ENCODE results near the gene PLXDC2.

The PLXDC2 gene

GRCh38 chr10:20073167-20073566 lies 256.9 kb downstream of the PLXDC2 start:
- H3K27ac ChIP-seq (ENCODE audit: insufficient read depth, low read depth, low read length, poor library complexity, severe bottlenecking): no peak overlapping the region
- no peak overlapping the region for H3K4me3 ChIP-seq (ENCODE audit: insufficient read depth, low read depth, low read length)
- WGBS, 2 experiments: no CpG with 5 or more reads among the region's 2 CpGs
- H3K27me3 ChIP-seq (ENCODE audit: control insufficient read depth, insufficient read depth, low read length, poor library complexity, severe bottlenecking): no peaks in the 10 kb centered on the region
- H3K36me3 ChIP-seq (ENCODE audit: control insufficient read depth, insufficient read depth, low read length): peaks cover 3% of the 10 kb centered on the region
- no peaks in the 10 kb centered on the region for H3K9me3 ChIP-seq (ENCODE audit: control insufficient read depth, low read length)
- H3K4me1 ChIP-seq (ENCODE audit: control insufficient read depth, insufficient read depth, low read length): no peaks in the 10 kb centered on the region

DNA sequence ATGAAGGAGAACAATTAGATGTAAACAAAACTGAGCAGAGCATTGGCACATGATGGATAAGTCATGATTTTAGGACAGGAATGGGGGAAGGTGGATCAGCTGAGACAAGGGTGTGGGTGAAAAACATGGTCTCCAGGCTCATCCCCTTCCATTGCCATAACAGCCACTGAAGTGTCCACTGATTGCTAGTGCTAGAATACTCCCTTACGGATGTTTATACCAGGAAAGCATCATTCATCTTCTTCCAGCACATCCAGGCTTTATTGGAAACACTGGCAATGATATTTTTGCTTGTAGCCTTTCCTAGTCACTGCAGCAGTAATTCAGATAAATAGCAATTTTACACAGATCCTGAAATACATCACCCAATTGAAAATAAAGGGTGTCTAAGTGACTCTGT lies 259.5 kb downstream of the PLXDC2 start:
- Histone ChIP-seq H3K9me3 (ENCODE audit: control insufficient read depth, low read length) (no peaks in the 10 kb centered on the region), H3K27ac (ENCODE audit: insufficient read depth, low read depth, low read length, poor library complexity, severe bottlenecking) (no peak overlapping the region), H3K4me3 (ENCODE audit: insufficient read depth, low read depth, low read length) (no peak overlapping the region), H3K4me1 (ENCODE audit: control insufficient read depth, insufficient read depth, low read length) (no peaks in the 10 kb centered on the region), H3K27me3 (ENCODE audit: control insufficient read depth, insufficient read depth, low read length, poor library complexity, severe bottlenecking) (no peaks in the 10 kb centered on the region), H3K36me3 (ENCODE audit: control insufficient read depth, insufficient read depth, low read length) (peaks cover 3% of the 10 kb centered on the region)
- WGBS, 2 experiments: 90 to 95% methylated on average over 1 of the region's 1 CpG

GRCh38 chr10:20084451-20084850 lies 268.2 kb downstream of the PLXDC2 start:
- 91 to 95% methylated on average over 2 of the region's 2 CpGs for WGBS, 2 experiments

DNA sequence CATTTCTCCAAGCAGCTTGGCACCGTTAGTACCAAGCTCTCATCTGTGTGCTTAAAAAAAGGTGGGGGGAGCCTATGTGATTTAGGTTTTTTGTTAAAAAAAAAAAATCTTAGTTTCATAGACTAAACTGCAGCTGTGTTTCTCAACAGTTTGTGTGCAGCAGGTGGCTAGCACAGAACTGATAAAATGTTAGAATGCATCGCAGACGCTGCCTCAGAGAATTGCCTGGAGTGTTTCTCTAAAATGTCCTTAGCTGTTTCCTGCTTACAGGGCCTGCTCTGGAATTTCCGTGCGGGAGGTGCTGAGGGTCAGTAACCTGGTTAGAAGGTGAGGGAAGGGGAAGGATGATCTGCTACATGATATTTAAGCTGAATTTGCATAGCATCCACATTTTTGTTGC lies 268.9 kb downstream of the PLXDC2 start:
- no peak overlapping the region for H3K4me3 ChIP-seq (ENCODE audit: insufficient read depth, low read depth, low read length)
- H3K4me1 ChIP-seq (ENCODE audit: control insufficient read depth, insufficient read depth, low read length): no peaks in the 10 kb centered on the region
- H3K9me3 ChIP-seq (ENCODE audit: control insufficient read depth, low read length): no peaks in the 10 kb centered on the region
- 93% methylated on average over 5 of the region's 5 CpGs for WGBS, 2 experiments
- no peaks in the 10 kb centered on the region for H3K27me3 ChIP-seq (ENCODE audit: control insufficient read depth, insufficient read depth, low read length, poor library complexity, severe bottlenecking)
- H3K36me3 ChIP-seq (ENCODE audit: control insufficient read depth, insufficient read depth, low read length): no peaks in the 10 kb centered on the region
- no peak overlapping the region for H3K27ac ChIP-seq (ENCODE audit: insufficient read depth, low read depth, low read length, poor library complexity, severe bottlenecking)

More at GRCh38 chr10:20084451-20084850, 268.2 kb downstream of the PLXDC2 start:
- Histone ChIP-seq H3K9me3 (ENCODE audit: control insufficient read depth, low read length) (no peaks in the 10 kb centered on the region), H3K4me1 (ENCODE audit: control insufficient read depth, insufficient read depth, low read length) (no peaks in the 10 kb centered on the region), H3K27ac (ENCODE audit: insufficient read depth, low read depth, low read length, poor library complexity, severe bottlenecking) (no peak overlapping the region), H3K4me3 (ENCODE audit: insufficient read depth, low read depth, low read length) (no peak overlapping the region), H3K27me3 (ENCODE audit: control insufficient read depth, insufficient read depth, low read length, poor library complexity, severe bottlenecking) (no peaks in the 10 kb centered on the region), H3K36me3 (ENCODE audit: control insufficient read depth, insufficient read depth, low read length) (no peaks in the 10 kb centered on the region)

- no peak overlapping the region for H3K4me3 ChIP-seq (ENCODE audit: insufficient read depth, low read depth, low read length)
- H3K27me3 ChIP-seq (ENCODE audit: control insufficient read depth, insufficient read depth, low read length, poor library complexity, severe bottlenecking): no peaks in the 10 kb centered on the region
- WGBS, 2 experiments: 89 to 90% methylated on average over 2 of the region's 2 CpGs
- no peaks in the 10 kb centered on the region for H3K4me1 ChIP-seq (ENCODE audit: control insufficient read depth, insufficient read depth, low read length)
- no peaks in the 10 kb centered on the region for H3K36me3 ChIP-seq (ENCODE audit: control insufficient read depth, insufficient read depth, low read length)
- no peak overlapping the region for H3K27ac ChIP-seq (ENCODE audit: insufficient read depth, low read depth, low read length, poor library complexity, severe bottlenecking)
- H3K9me3 ChIP-seq (ENCODE audit: control insufficient read depth, low read length): no peaks in the 10 kb centered on the region
These were observed 271.1 kb downstream of the PLXDC2 start for GRCh38 chr10:20087353-20087752.

- Histone ChIP-seq H3K27me3 (ENCODE audit: control insufficient read depth, insufficient read depth, low read length, poor library complexity, severe bottlenecking) (no peaks in the 10 kb centered on the region), H3K9me3 (ENCODE audit: control insufficient read depth, low read length) (no peaks in the 10 kb centered on the region), H3K36me3 (ENCODE audit: control insufficient read depth, insufficient read depth, low read length) (no peaks in the 10 kb centered on the region), H3K27ac (ENCODE audit: insufficient read depth, low read depth, low read length, poor library complexity, severe bottlenecking) (no peak overlapping the region), H3K4me3 (ENCODE audit: insufficient read depth, low read depth, low read length) (no peak overlapping the region), H3K4me1 (ENCODE audit: control insufficient read depth, insufficient read depth, low read length) (no peaks in the 10 kb centered on the region)
- 100% methylated on average over 1 of the region's 1 CpG for WGBS, 2 experiments
These were observed 271.9 kb downstream of the PLXDC2 start for GRCh38 chr10:20088061-20088701.

- Histone ChIP-seq H3K9me3 (ENCODE audit: control insufficient read depth, low read length) (no peaks in the 10 kb centered on the region), H3K27me3 (ENCODE audit: control insufficient read depth, insufficient read depth, low read length, poor library complexity, severe bottlenecking) (no peaks in the 10 kb centered on the region), H3K27ac (ENCODE audit: insufficient read depth, low read depth, low read length, poor library complexity, severe bottlenecking) (no peak overlapping the region), H3K36me3 (ENCODE audit: control insufficient read depth, insufficient read depth, low read length) (no peaks in the 10 kb centered on the region), H3K4me1 (ENCODE audit: control insufficient read depth, insufficient read depth, low read length) (no peaks in the 10 kb centered on the region), H3K4me3 (ENCODE audit: insufficient read depth, low read depth, low read length) (no peak overlapping the region)
- WGBS, 2 experiments: 93 to 95% methylated on average over 3 of the region's 3 CpGs
These were observed 273.6 kb downstream of the PLXDC2 start for GRCh38 chr10:20089879-20090278.

DNA sequence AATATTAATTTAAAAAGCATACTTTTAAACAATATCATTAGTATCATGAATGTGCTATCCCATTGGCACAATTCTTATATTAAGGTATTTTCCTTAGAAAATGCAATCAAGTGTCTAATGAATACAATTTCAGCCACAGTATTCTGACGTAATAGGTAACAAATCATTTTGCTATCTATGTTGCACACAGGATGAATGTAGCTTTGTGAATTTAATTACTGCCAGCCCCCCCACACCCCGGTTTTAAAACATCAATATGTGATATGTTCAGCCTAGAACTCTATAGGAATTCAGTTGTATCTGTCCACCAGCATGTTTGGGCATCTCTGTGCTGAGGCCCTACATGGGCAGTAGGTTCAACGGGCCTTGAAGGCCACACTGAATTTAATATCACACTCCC lies 274.6 kb downstream of the PLXDC2 start:
- Histone ChIP-seq H3K9me3 (ENCODE audit: control insufficient read depth, low read length) (no peaks in the 10 kb centered on the region), H3K27me3 (ENCODE audit: control insufficient read depth, insufficient read depth, low read length, poor library complexity, severe bottlenecking) (no peaks in the 10 kb centered on the region), H3K4me3 (ENCODE audit: insufficient read depth, low read depth, low read length) (no peak overlapping the region), H3K27ac (ENCODE audit: insufficient read depth, low read depth, low read length, poor library complexity, severe bottlenecking) (no peak overlapping the region), H3K36me3 (ENCODE audit: control insufficient read depth, insufficient read depth, low read length) (no peaks in the 10 kb centered on the region), H3K4me1 (ENCODE audit: control insufficient read depth, insufficient read depth, low read length) (peaks cover 7% of the 10 kb centered on the region)
- WGBS, 2 experiments: 93 to 97% methylated on average over 1 to 3 of the region's 3 CpGs

DNA sequence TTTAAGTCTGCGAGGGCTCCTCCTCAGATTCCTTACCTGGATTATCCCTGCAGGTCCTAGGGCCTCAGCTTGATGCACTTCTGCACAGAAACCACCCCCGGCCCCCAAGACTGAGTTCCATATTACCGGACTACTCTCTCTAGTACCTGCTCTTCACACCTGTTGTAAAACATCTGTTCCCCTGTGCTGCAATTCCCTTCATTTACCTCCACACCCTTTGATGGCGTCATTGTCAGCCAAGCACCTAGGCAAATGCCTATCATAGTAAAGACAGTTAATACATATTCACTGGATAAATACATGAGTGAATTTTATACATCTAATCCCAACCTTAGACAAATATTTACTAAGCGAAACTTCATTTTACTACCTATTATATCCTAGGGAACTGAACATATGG lies 275.5 kb downstream of the PLXDC2 start:
- Histone ChIP-seq H3K27ac (ENCODE audit: insufficient read depth, low read depth, low read length, poor library complexity, severe bottlenecking) (no peak overlapping the region), H3K36me3 (ENCODE audit: control insufficient read depth, insufficient read depth, low read length) (no peaks in the 10 kb centered on the region), H3K4me1 (ENCODE audit: control insufficient read depth, insufficient read depth, low read length) (peaks cover 11% of the 10 kb centered on the region), H3K4me3 (ENCODE audit: insufficient read depth, low read depth, low read length) (no peak overlapping the region), H3K27me3 (ENCODE audit: control insufficient read depth, insufficient read depth, low read length, poor library complexity, severe bottlenecking) (no peaks in the 10 kb centered on the region), H3K9me3 (ENCODE audit: control insufficient read depth, low read length) (no peaks in the 10 kb centered on the region)
- 97% methylated on average over 4 of the region's 5 CpGs for WGBS, 2 experiments

GRCh38 chr10:20093600-20093999 lies 277.4 kb downstream of the PLXDC2 start:
- Histone ChIP-seq H3K27me3 (ENCODE audit: control insufficient read depth, insufficient read depth, low read length, poor library complexity, severe bottlenecking) (no peaks in the 10 kb centered on the region), H3K27ac (ENCODE audit: insufficient read depth, low read depth, low read length, poor library complexity, severe bottlenecking) (no peak overlapping the region), H3K4me1 (ENCODE audit: control insufficient read depth, insufficient read depth, low read length) (peaks cover 11% of the 10 kb centered on the region), H3K36me3 (ENCODE audit: control insufficient read depth, insufficient read depth, low read length) (no peaks in the 10 kb centered on the region), H3K9me3 (ENCODE audit: control insufficient read depth, low read length) (no peaks in the 10 kb centered on the region), H3K4me3 (ENCODE audit: insufficient read depth, low read depth, low read length) (no peak overlapping the region)
- 88 to 92% methylated on average over 4 to 5 of the region's 5 CpGs for WGBS, 2 experiments
